Dedifferentiated amniotic fluid mesenchymal stem cell (primary cell): ENCODE measurements around the gene NR4A1.

Experiments used
- DNase-seq: peaks from one replicate; pipeline ENCODE4 v3.0.0-alpha.2; 2016; ENCODE audit errors: extremely low spot score

The NR4A1 gene

DNA sequence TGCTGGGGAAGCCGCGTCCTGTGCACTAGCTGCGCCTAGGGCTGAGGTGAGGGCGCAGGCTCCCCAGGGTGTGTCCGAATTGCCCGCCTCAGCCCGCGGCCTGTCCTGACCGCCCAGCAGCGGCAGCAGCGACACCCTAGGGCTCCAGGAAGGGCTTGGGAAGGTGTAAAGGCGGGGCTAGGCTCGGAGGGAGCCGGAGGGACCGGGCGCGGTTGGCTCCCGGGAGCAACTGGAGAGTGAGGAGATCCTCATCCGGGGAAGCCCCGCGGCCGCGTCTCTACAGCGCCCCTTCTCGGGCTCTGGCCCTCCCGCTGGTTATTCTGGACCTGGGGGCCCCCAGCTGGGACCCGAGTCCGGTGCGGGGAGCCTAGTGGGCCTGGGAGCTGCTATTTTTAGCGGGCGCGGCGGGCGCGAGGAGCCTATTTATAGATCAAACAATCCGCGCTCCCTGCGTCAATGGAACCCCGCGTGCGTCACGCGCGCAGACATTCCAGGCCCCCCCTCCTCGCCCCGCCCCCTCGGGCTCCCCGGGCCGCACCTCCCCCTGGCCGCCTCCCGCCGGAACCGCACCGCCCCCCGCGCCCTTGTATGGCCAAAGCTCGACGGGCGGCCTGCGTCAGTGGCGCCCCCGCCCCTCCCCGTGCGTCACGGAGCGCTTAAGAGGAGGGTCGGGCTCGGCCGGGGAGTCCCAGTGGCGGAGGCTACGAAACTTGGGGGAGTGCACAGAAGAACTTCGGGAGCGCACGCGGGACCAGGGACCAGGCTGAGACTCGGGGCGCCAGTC is at the start of gene NR4A1:
Gene NR4A1 (plus strand): TSS at position 685 of the 784 bp plus-strand sequence. CDS start 2,887 bp downstream, outside the sequence.
- peak; percentile 86 for DNase-seq

DNA sequence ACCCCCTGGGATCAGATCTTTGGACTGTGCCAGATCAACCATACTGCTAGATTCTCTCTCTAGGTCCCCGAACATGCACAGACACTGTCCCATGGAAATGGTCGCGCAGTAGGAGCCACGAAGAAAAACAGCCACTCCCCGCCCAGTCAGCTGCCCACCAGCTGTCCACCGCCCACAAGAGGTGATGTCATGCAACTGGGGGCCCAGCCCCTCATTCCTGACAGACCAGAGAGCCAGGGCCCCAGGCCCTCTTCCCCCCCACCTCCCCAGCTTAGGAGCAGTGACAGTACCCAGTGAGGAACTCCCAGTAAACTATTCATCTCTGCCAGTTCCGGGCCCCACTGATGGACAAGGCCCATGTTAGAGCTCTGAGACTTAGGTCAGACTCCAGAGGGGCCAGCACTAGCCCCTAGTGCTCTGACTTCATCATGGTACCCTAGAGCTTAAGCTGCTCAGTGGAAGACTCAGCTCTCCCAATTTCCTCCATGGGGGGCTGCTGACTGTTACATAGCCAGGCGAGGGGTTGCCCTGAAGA is 48.2 kb upstream of the NR4A1 start:
- DNase-seq: no peak

GRCh38 chr12:52003591-52003990 is 47.7 kb upstream of the NR4A1 start:
- DNase-seq: no peak

DNA sequence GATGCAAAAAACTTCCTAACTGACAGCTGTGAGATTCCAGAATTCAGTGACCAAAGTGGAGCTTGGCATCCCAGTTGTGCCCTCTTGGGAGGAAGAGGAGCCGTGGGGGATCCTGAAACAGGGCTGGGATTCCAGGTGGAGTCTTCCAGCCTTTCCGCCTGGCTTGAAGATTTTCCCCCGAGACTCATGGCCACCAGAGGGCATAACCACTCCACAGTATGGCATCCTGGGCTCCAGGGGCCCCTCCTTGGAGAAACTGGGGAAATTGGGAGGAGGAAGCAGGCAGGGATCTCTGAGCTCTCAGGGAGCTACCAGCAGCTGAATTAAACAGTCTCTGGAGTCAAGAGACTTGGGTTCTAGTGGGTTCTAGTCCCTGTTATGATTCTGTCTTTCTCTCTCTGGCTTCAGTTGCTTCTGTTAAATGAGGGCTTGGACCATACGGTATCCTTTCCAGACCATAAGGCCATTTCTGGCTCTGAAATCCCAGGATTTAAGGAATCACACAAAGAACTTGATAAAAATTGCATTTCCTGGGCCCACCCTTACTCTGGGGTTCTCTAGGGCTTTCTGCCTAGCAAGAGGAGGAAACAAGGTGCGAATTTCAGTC is 47.1 kb upstream of the NR4A1 start:
- peak; percentile 42 for DNase-seq

DNA sequence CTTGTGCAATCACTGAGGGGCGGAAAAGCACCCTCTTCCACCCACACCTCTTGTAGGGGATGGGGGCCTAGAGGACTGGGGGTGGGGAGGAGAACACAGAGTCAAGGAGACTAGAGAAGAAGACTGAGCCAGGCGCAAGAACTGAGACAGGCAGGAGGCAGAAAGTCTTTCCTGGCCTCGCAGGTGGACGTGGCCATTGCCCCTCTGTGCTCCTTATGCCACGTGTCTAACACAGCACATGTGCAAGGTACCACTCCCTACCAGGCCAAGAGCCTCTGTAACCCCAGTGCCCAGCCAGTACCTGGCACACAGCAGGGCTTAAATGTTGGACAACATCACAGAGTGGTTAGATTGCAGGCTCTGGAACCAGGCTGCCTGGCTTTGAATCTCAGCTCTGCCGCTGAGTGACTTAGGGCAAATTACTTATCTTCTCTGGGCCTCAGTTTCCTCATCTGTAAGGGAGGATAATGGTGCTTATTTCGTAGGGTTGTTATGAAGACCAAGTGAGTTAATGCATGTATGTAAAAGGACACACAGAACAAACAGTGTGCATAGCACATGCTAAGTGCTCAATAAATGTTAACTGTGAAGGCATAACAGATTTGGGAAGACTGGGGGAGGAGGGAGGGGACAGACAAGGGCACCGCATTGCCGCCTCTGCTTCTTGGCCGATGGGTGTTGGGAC is 45.9 kb upstream of the NR4A1 start:
- no peak for DNase-seq

DNA sequence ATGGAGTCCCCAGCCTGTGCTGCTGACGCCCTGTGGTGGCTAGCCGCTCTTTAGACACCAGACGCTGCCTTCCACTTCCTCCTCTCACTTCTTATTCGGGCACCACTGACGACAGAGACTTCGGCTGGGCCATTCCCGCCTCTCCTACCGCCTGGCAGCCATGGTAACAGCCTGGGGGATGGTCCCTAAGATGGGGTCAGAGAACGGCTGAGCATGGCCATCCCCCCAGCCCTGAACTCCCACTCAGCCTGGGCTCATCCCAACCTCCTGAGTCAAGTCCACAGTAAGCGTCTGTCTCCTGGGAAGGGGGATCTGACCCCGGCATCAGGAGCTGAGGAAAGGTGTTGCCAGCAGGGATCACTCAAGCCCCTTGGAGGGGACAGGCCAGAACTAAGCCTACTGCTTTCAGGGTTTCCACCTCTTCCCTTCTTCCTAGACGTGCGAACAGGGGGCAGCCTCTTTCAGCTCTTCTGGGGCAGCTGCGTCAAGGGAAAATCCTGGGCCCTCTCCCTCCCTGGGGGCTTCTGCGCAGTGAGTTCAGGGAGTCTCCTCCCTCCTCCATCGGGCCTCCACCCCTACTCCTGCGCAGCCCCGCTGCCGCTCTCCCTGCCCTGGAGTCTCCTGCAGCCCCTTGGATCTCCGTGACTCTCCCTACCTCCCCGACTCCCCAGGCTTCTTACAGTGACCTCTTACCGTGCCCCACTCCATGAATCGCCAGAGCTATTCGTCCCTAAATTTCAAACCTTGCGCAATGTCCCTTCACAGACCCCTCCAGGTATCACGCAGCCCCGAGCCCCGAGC is 45.1 kb upstream of the NR4A1 start:
- no peak for DNase-seq

DNA sequence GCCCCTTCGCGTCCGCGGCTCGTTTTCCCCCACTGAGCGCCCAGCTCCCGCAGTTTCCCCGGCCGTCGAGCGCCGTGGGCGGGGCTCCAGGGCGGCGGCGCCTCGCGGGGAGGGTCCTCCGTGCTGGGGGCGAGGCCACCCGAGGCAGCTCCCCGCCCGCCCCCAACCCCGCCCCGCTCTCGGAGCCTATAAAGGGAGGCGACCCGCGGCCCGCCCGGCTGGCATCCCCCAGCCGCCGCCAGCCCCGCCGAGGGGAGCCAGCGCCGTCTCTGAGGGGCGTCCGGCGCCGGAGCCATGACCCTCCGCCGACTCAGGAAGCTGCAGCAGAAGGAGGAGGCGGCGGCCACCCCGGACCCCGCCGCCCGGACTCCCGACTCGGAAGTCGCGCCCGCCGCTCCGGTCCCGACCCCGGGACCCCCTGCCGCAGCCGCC is 44.5 kb upstream of the NR4A1 start, which contains the start of gene TAMALIN:
Gene TAMALIN (plus strand): TSS at position 221 of the 432 bp plus-strand sequence. CDS start 74 bp downstream, at position 295.
- DNase-seq: no peak

- no peak for DNase-seq
Measured at GRCh38 chr12:52007158-52007921, 43.9 kb upstream of the NR4A1 start.

GRCh38 chr12:52007982-52008510 is 43.2 kb upstream of the NR4A1 start:
- DNase-seq: no peak

DNA sequence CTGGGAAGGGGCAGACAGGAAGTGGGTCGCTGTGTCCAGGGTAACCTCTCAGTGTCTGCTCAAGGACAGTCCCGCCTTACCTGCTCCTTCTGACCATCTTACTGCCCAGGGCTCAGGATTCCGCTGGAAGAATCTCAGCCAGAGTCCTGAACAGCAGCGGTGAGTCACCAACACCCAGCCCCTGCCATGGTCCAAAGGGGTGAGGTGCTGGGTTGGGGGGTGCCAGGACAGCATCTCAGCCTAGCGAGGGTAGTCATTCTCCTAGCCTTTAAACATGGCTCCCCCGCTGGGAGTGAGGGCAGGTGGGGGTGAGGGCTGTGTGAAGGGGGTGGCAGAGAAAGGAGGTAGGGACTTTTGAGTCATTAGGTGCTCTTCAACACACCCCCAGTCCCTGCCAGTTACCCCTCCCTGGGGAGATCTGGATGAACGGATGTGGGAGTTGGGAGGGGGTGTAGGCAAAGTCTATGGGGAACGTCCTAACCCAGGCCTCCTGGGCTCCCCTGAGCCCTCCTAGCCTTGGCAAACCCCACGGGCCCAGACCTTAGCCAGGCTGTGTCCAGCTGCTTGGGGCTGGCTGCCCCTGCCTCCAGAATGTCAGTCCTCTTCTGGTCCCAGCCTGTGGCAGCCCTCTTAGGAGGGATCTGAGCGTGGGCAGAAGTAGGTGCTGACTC is 42.0 kb upstream of the NR4A1 start:
- DNase-seq: no peak

GRCh38 chr12:52010152-52010622 is 41.1 kb upstream of the NR4A1 start:
- peak; percentile 49 for DNase-seq

- DNase-seq: no peak
Measured at GRCh38 chr12:52010692-52011601, 40.3 kb upstream of the NR4A1 start.

DNA sequence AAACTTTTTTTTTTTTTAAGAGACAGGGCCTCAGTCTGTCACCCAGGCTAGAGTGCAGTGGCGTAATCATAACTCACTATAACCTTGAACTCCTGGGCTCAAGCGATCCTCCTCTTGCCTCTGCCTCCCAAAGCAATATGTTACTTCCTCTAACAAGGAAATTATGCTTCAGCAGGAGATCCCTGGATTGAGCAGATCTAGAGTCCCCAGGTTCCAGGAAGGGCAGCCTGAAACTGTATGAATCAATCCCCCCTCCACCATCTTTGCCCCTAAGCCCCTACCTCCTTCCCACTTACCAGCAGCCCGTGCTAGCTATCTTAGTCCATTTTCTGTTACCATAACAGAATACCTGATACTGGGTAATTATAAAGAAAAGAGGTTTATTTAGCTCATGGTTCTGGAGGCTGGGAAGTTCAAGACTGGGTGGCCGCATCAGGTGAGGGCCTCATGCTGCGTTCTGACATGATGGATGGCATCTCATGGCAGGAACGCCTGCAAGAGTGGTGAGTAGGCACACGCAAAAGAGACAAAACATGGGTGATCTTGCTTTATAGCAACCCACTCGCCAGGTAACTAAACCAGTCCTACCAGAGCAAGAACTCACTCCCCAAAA is 39.5 kb upstream of the NR4A1 start:
- no peak for DNase-seq

DNA sequence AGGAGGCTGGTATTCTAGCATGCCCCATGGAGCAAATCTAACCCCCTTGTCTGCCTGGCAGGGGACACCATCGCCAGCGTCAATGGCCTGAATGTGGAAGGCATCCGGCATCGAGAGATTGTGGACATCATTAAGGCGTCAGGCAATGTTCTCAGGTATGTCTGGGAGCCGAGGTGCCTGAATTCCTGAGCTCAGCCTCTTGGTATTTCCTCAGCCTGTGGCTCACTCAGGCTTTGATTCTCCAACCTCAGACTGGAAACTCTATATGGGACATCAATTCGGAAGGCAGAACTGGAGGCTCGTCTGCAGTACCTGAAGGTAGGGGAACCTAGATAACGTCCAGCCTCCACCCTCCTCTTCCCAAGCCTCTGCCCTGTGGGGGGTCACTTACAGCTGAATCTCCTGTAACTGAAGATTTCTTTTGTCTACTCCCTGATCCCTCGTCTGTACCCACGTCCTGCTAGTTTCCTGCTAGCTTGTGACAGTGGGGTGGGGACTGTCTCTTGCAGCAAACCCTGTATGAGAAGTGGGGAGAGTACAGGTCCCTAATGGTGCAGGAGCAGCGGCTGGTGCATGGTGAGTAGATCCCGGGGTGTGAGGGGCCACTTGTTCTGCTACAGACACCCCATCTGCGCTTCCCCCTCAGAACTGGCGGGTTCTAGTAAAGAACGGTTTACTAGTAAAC is 37.5 kb upstream of the NR4A1 start:
- DNase-seq: no peak

DNA sequence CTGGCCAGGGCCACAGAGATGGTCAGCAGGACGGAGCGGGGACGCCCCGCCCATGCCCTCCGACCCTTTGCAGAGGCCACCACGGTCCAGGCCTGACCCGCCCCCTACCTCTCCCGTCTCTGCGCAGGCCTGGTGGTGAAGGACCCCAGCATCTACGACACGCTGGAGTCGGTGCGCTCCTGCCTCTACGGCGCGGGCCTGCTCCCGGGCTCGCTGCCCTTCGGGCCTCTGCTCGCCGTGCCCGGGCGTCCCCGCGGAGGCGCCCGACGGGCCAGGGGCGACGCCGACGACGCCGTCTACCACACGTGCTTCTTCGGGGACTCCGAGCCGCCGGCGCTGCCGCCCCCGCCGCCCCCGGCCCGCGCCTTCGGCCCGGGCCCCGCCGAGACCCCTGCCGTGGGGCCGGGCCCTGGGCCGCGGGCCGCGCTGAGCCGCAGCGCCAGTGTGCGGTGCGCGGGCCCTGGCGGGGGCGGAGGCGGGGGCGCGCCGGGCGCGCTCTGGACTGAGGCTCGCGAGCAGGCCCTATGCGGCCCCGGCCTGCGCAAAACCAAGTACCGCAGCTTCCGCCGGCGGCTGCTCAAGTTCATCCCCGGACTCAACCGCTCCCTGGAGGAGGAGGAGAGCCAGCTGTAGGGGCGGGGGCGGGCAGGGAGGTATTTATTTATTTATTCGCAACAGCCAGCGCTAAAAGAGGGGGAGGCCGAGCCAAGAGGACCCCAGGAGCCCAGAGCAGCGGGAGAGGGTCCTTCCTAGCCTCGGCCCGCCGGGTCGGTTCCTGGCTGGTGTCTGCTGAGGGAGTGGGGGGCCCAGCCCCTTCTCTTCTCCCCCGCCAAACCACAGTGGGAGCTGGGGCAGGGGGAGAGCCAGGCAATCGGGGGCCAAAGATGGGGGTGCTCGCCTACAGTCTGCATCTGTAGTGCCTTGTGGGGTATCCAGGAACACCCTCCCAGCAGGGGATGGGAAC is 36.4 kb upstream of the NR4A1 start:
- no peak for DNase-seq

GRCh38 chr12:52015532-52016041 is 35.7 kb upstream of the NR4A1 start:
- no peak for DNase-seq
